Smooth muscle cell of trachea (primary cell): Measurements from ENCODE around the gene USHBP1. TPM values are rescaled to one million over a fixed set of nuclear protein-coding genes. Genes with fewer than 3 reads are reported as not detected.

ENCODE experiments used
- total RNA-seq: library from RNA; depleted of rRNA; stranded (reverse); fragments of >200 nt; gene quantifications from 2 replicates; pipeline ENCODE4 v1.2.1, GENCODE V29; 2014

USHBP1 gene
- total RNA-seq: 0.15 TPM in 1 of 2 replicates, not detected in the other

GRCh38 chr19:17264641-17264979, at the start of gene USHBP1:
USHBP1 (minus strand) TSS chr19:17264745; CDS start chr19:17264299, 446 bp downstream.

GRCh38 chr19:17309198-17309964, 44.8 kb upstream of the USHBP1 start, which contains the start of gene DDA1:
DDA1 (plus strand) TSS chr19:17309563; CDS start chr19:17309655, 92 bp downstream.

GRCh38 chr19:17305517-17306284, 41.2 kb upstream of the USHBP1 start, which contains the start of gene MRPL34:
MRPL34 (plus strand) TSS chr19:17305872; CDS start chr19:17305893, 21 bp downstream.

GRCh38 chr19:17303167-17303939, 38.8 kb upstream of the USHBP1 start, which contains the start of gene ABHD8:
ABHD8 (minus strand) TSS chr19:17303425; CDS start chr19:17301616, 1,809 bp downstream.

GRCh38 chr19:17281391-17282304, 17.1 kb upstream of the USHBP1 start, which contains the start of gene ANKLE1:
ANKLE1 (plus strand) TSS chr19:17281901; CDS start chr19:17281921, 20 bp downstream.

GRCh38 chr19:17266975-17267788, 2.6 kb upstream of the USHBP1 start, which contains the start of gene BABAM1:
BABAM1 (plus strand) TSS chr19:17267443; CDS start chr19:17268807, 1,364 bp downstream.

GRCh38 chr19:17245535-17245984, 19.0 kb downstream of the USHBP1 start, which contains the start of gene NR2F6:
NR2F6 (minus strand) TSS chr19:17245919; CDS start chr19:17245220, 699 bp downstream.

GRCh38 chr19:17226002-17226933, 38.3 kb downstream of the USHBP1 start, which contains the start of gene OCEL1:
OCEL1 (plus strand) TSS chr19:17226226; CDS start chr19:17226248, 22 bp downstream.

GRCh38 chr19:17215127-17215971, 49.2 kb downstream of the USHBP1 start, which contains the start of gene USE1:
USE1 (plus strand) TSS chr19:17215357; CDS start chr19:17215406, 49 bp downstream.

Other genes with a start within 250 kb of the USHBP1 start
- 0.44 and 3.5 TPM in 2 replicates for gene CPAMD8, start 237.9 kb downstream of the USHBP1 start, total RNA-seq
- gene HAUS8, start 189.3 kb downstream of the USHBP1 start, total RNA-seq: 1.3 and 4.9 TPM in 2 replicates
- gene MYO9B, start 189.0 kb downstream of the USHBP1 start, total RNA-seq: 78.8 and 104 TPM in 2 replicates
- gene USE1, start 49.4 kb downstream of the USHBP1 start, total RNA-seq: 17.9 and 25.5 TPM in 2 replicates
- gene OCEL1, start 38.5 kb downstream of the USHBP1 start, total RNA-seq: 3.1 and 3.8 TPM in 2 replicates
- gene NR2F6, start 18.8 kb downstream of the USHBP1 start, total RNA-seq: 34.8 and 67.5 TPM in 2 replicates
- gene BABAM1, start 2.7 kb upstream of the USHBP1 start, total RNA-seq: 97.9 and 121 TPM in 2 replicates
- gene ANKLE1, start 17.2 kb upstream of the USHBP1 start, total RNA-seq: 0.17 and 0.44 TPM in 2 replicates
- 19.3 and 21.0 TPM in 2 replicates for gene ABHD8, start 38.7 kb upstream of the USHBP1 start, total RNA-seq
- 38.4 and 47.5 TPM in 2 replicates for gene MRPL34, start 41.1 kb upstream of the USHBP1 start, total RNA-seq
- gene DDA1, start 44.8 kb upstream of the USHBP1 start, total RNA-seq: 12.2 and 12.9 TPM in 2 replicates
- 4.1 and 7.7 TPM in 2 replicates for gene ANO8, start 70.1 kb upstream of the USHBP1 start, total RNA-seq
- 11.4 and 19.8 TPM in 2 replicates for gene GTPBP3, start 72.8 kb upstream of the USHBP1 start, total RNA-seq
- 0.29 TPM in 1 of 2 replicates, not detected in the other for gene PLVAP, start 112.6 kb upstream of the USHBP1 start, total RNA-seq
- 0.15 and 0.17 TPM in 2 replicates for gene CCDC194, start 129.5 kb upstream of the USHBP1 start, total RNA-seq
- gene BST2, start 140.9 kb upstream of the USHBP1 start, total RNA-seq: 0.99 and 3.8 TPM in 2 replicates
- 49.2 and 59.2 TPM in 2 replicates for gene MVB12A, start 155.3 kb upstream of the USHBP1 start, total RNA-seq
- 0.33 TPM in 1 of 2 replicates, not detected in the other for gene TMEM221, start 183.9 kb upstream of the USHBP1 start, total RNA-seq
- not detected in 2 replicates for gene NXNL1, start 196.2 kb upstream of the USHBP1 start, total RNA-seq
- 33.6 and 62.2 TPM in 2 replicates for gene SLC27A1, start 205.8 kb upstream of the USHBP1 start, total RNA-seq
- gene PGLS, start 246.9 kb upstream of the USHBP1 start, total RNA-seq: 65.5 and 119 TPM in 2 replicates